H1 (cell line): ENCODE results near the gene ABHD16A. TPM values are rescaled to one million over a fixed set of nuclear protein-coding genes. Genes with fewer than 3 reads are reported as not detected.

Source experiments
- CHD1 ChIP-seq: IDR thresholded peaks from 2 replicates; pipeline ENCODE4 v1.6.1; 2012; ENCODE audit warnings: low read depth, low read length, improper control_type of control experiment
- HDAC2 ChIP-seq, 2 experiments: fragments of 300-600 bp in 1 of 2; sonication (generic) in 1 of 2; IDR thresholded peaks; 2 replicates each; pipeline ENCODE4 v1.6.1; 2011 to 2012; ENCODE audit warnings: low read depth in 2 of 2, low read length in 2 of 2, mild to moderate bottlenecking in 2 of 2, moderate library complexity in 2 of 2, borderline replicate concordance in 1 of 2, inconsistent platforms in 1 of 2
- SIN3A ChIP-seq, 2 experiments: IDR thresholded peaks in 1 of 2; conservative IDR thresholded peaks in 1 of 2; 2 replicates each; pipeline ENCODE4 v1.6.1; 2011 to 2012; ENCODE audit warnings: low read length in 2 of 2, improper control_type of control experiment in 1 of 2, low read depth in 1 of 2, mild to moderate bottlenecking in 1 of 2
- SIX5 ChIP-seq: IDR thresholded peaks from 2 replicates; pipeline ENCODE4 v1.6.1; 2011; ENCODE audit warnings: mild to moderate bottlenecking, low read depth, low read length
- SP1 ChIP-seq: IDR thresholded peaks from 2 replicates; pipeline ENCODE4 v1.6.1; 2011; ENCODE audit warnings: low read depth, low read length
- polyA plus RNA-seq, 7 experiments: library from polyadenylated mRNA; depleted of rRNA in 3 of 7; stranded (reverse) in 5 of 7; unstranded in 2 of 7; fragments of >200 nt in 5 of 7; fragments of 200-250 nt in 2 of 7; gene quantifications; 1 replicate in 5 of 7; 2 replicates in 1 of 7; 4 replicates in 1 of 7; pipeline versions ENCODE4 v1.2.1 to v1.2.3, GENCODE V29; 2011 to 2013; ENCODE audit warnings: missing spikeins in 2 of 7, mixed read lengths in 2 of 7
- total RNA-seq: library from RNA; stranded (reverse); fragmentation: NEBNext Ultra II Directional; extraction: Animal tissue kit (Norgen Biotek cat#: 25700); gene quantifications from 2 replicates; pipeline ENCODE4 v1.2.1, GENCODE V29; 2021

ABHD16A gene
- total and polyA plus RNA-seq, 2 of the 8 experiments (the other 6 are each of a cell fraction or from before 2014, with no cell fraction given): 32.9 to 40.2 TPM

GRCh38 chr6:31665501-31666336, 37.4 kb downstream of the ABHD16A start, which contains the start of gene CSNK2B (continued):
- TF ChIP-seq SIN3A (conservative IDR thresholded peaks at IDR 0.05 in 1 of 2, IDR thresholded peaks at IDR 0.05 in 1 of 2; ENCODE audit: low read depth in 1 of 2, low read length in 2 of 2): peak in 1 of 2 experiments; percentile 94; a peak in 2 of 4 replicates
- peak in 1 of 2 experiments; percentile 77; a peak in 1 of 4 replicates for TF ChIP-seq HDAC2 (IDR thresholded peaks at IDR 0.05; ENCODE audit: borderline replicate concordance in 1 of 2, low read depth in 2 of 2, low read length in 2 of 2)
- peak; percentile 83 for TF ChIP-seq SP1
- peak; percentile 88 for TF ChIP-seq SIX5
- no peak for TF ChIP-seq CHD1
- TF ChIP-seq, all 59 proteins: peak for 19
